GM12878 (cell line): Measurements from ENCODE around the gene CHAMP1. TPM values are rescaled to one million over a fixed set of nuclear protein-coding genes. Genes with fewer than 3 reads are reported as not detected.
A peak's percentile ranks its signal among the peaks of the same experiment; 100 is the strongest.

Experiments
- ATAC-seq: fragments of 200-7000 bp; cut with Tn5 transposase; 3 replicates; pipeline ENCODE4 v1.9.1; 2020; ENCODE audit warnings: mild to moderate bottlenecking, moderate library complexity
- BruUV-seq: library from RNA; stranded (reverse); fragments of 400-500 nt; replicated peaks from 2 replicates; lab custom pipeline; 2021; lab: Mats Ljungman, UMichigan
- CTCF ChIA-PET: fragments of 300-600 bp; sonication (Branson Sonifier 250); formaldehyde crosslinking; extraction: SDS; loops from one replicate; lab custom pipeline; 2021; ENCODE audit warnings: inconsistent platforms; lab: Yijun Ruan, JAX
- POLR2A ChIA-PET: fragments of 350-600 bp; formaldehyde crosslinking; extraction: SDS; loops from one replicate; lab custom pipeline; 2021; ENCODE audit warnings: inconsistent platforms; lab: Charles Lee
- RAD21 ChIA-PET: fragments of 300-600 bp; sonication (Branson Sonifier 250); formaldehyde crosslinking; loops from one replicate; lab custom pipeline; 2023; ENCODE audit warnings: antibody characterized with exemption; ENCODE audit not compliant: unreplicated experiment; lab: Charles Lee
- SMC1A ChIA-PET: fragments of 300-600 bp; sonication (Branson Sonifier 250); formaldehyde crosslinking; loops from one replicate; lab custom pipeline; 2023; ENCODE audit not compliant: unreplicated experiment, uncharacterized antibody; lab: Charles Lee
- DNase-seq: peaks from one replicate; pipeline ENCODE4 v3.0.0-alpha.2; 2011; ENCODE audit warnings: low read depth, low spot score
- FAIRE-seq: peaks from 3 replicates; lab custom pipeline; 2011; peaks lifted over from hg19 to GRCh38; lab: Jason Lieb, UNC
- H2AFZ ChIP-seq: 2 replicates; pipeline ENCODE4 v1.6.0; 2011; ENCODE audit warnings: low read depth, low read length, control low read depth; ENCODE audit not compliant: control insufficient read depth
- H3K27ac ChIP-seq: 2 replicates; pipeline ENCODE4 v1.5.1; 2011; ENCODE audit warnings: control low read depth; ENCODE audit not compliant: control insufficient read depth, insufficient read depth
- H3K27me3 ChIP-seq, 2 experiments: replicated peaks in 1 of 2; 2 replicates each; pipeline versions ENCODE4 v1.6.0 to v1.6.1; 2011; ENCODE audit warnings: low read length in 1 of 2; ENCODE audit not compliant: control insufficient read depth in 2 of 2, insufficient read depth in 2 of 2
- H3K36me3 ChIP-seq, 2 experiments: 2 replicates each; pipeline ENCODE4 v1.5.1; 2011; ENCODE audit warnings: low read length in 1 of 2; ENCODE audit not compliant: control insufficient read depth in 2 of 2, insufficient read depth in 2 of 2
- H3K4me1 ChIP-seq: 2 replicates; pipeline ENCODE4 v1.6.1; 2011; ENCODE audit warnings: mild to moderate bottlenecking, low read length, moderate library complexity, mixed read lengths; ENCODE audit not compliant: control insufficient read depth, insufficient read depth
- H3K4me2 ChIP-seq: 2 replicates; pipeline ENCODE4 v1.6.0; 2011; ENCODE audit warnings: control low read depth; ENCODE audit not compliant: control insufficient read depth, insufficient read depth
- H3K4me3 ChIP-seq: fragments of 200-600 bp; sonication (generic); 2 replicates; pipeline ENCODE4 v1.5.1; 2016
- H3K79me2 ChIP-seq: 2 replicates; pipeline ENCODE4 v1.6.0; 2011; ENCODE audit warnings: low read length; ENCODE audit not compliant: control insufficient read depth, insufficient read depth
- H3K9ac ChIP-seq: 2 replicates; pipeline ENCODE4 v1.8.0; 2011; ENCODE audit warnings: low read length, control low read depth, mixed read lengths; ENCODE audit not compliant: control insufficient read depth, insufficient read depth
- H3K9me3 ChIP-seq: replicated peaks from 3 replicates; pipeline ENCODE4 v1.5.1; 2011; ENCODE audit warnings: mild to moderate bottlenecking, low read length; ENCODE audit not compliant: control insufficient read depth, insufficient read depth
- H4K20me1 ChIP-seq: 2 replicates; pipeline ENCODE4 v1.6.0; 2011; ENCODE audit not compliant: control insufficient read depth, insufficient read depth
- CHD1 ChIP-seq: IDR thresholded peaks from 2 replicates; pipeline ENCODE4 v1.6.1; 2012; ENCODE audit warnings: low read depth, low read length, improper control_type of control experiment
- EP300 ChIP-seq, 2 experiments: fragments of 150-350 bp in 1 of 2; IDR thresholded peaks; 2 replicates each; pipeline ENCODE4 v1.6.1; 2011 to 2012; ENCODE audit warnings: low read depth in 2 of 2, low read length in 2 of 2, borderline replicate concordance in 1 of 2, improper control_type of control experiment in 1 of 2, inconsistent platforms in 1 of 2; ENCODE audit not compliant: control insufficient read depth in 1 of 2
- FOXM1 ChIP-seq: IDR thresholded peaks from 2 replicates; pipeline ENCODE4 v1.6.1; 2012; ENCODE audit warnings: low read depth, mild to moderate bottlenecking, inconsistent platforms, low read length, moderate library complexity
- JUNB ChIP-seq: IDR thresholded peaks from 2 replicates; pipeline ENCODE4 v1.6.1; 2016; ENCODE audit warnings: antibody characterized with exemption, mild to moderate bottlenecking
- SIX5 ChIP-seq: IDR thresholded peaks from 2 replicates; pipeline ENCODE4 v1.6.1; 2011; ENCODE audit warnings: mild to moderate bottlenecking, low read depth, low read length, moderate library complexity; ENCODE audit not compliant: severe bottlenecking
- SMC3 ChIP-seq: IDR thresholded peaks from 2 replicates; pipeline ENCODE4 v1.6.1; 2011; ENCODE audit warnings: low read length, improper control_type of control experiment, borderline replicate concordance
- SPI1 ChIP-seq: IDR thresholded peaks from 2 replicates; pipeline ENCODE4 v1.6.1; 2011; ENCODE audit warnings: low read depth, mild to moderate bottlenecking, low read length, moderate library complexity, borderline replicate concordance; ENCODE audit not compliant: insufficient read depth
- ZNF217 ChIP-seq: fragments of 450-650 bp; IDR thresholded peaks from 2 replicates; pipeline ENCODE4 v1.6.1; 2017; ENCODE audit warnings: antibody characterized with exemption, mild to moderate bottlenecking
- WGBS: methylation state at CpG from one replicate; pipeline ENCODE4 v1.1.6; 2016; ENCODE audit warnings: low lambda C conversion rate; ENCODE audit not compliant: insufficient replicate concordance, insufficient coverage; ENCODE audit errors: missing lambda C conversion rate; 5-methylcytosine and 5-hydroxymethylcytosine counted together
- in situ Hi-C: fragments of 300-500 bp; cut with MboI; formaldehyde crosslinking; loops from 9 replicates; pipeline ENCODE4 v1.14.3; 2018; ENCODE audit warnings: mixed read lengths
- intact Hi-C: fragments of 100-400 bp; cut with micrococcal nuclease; formaldehyde crosslinking; loops from one replicate; pipeline ENCODE4 v1.14.2; 2022; ENCODE audit not compliant: unreplicated experiment
- polyA plus RNA-seq, 11 experiments: library from polyadenylated mRNA; depleted of rRNA in 4 of 11; unstranded in 6 of 11; stranded (reverse) in 5 of 11; fragments of >200 nt; fragmentation: Nextera tagmentation in 4 of 11; fragmentation: Illumina TruSeq in 1 of 11; extraction: Ambion mirVana in 4 of 11; extraction: Trizol in 1 of 11; gene quantifications; 1 replicate in 1 of 11; 2 replicates in 10 of 11; pipeline versions ENCODE4 v1.2.1 to v1.2.3, GENCODE V29; 2011 to 2016; ENCODE audit warnings: inconsistent platforms in 2 of 11, missing spikeins in 2 of 11, low read depth in 1 of 11
- total RNA-seq, 4 experiments: library from RNA; depleted of rRNA in 3 of 4; stranded (reverse); fragments of >200 nt in 3 of 4; fragmentation: Illumina TruSeq in 1 of 4; extraction: Trizol in 1 of 4; gene quantifications; 2 replicates each; pipeline versions ENCODE4 v1.2.1 to v1.2.3, GENCODE V29; 2013 to 2021
- TF ChIP-seq, protein P1 (sequence below): IDR thresholded peaks from 2 replicates; pipeline ENCODE4 v1.6.1; 2012; ENCODE audit warnings: low read depth, low read length, improper control_type of control experiment

CHAMP1 gene
- total and polyA plus RNA-seq, 10 of the 15 experiments (the other 5 are each of a cell fraction or from before 2014, with no cell fraction given), result 1.1 to 54.8 (median 23.9) TPM

DNA sequence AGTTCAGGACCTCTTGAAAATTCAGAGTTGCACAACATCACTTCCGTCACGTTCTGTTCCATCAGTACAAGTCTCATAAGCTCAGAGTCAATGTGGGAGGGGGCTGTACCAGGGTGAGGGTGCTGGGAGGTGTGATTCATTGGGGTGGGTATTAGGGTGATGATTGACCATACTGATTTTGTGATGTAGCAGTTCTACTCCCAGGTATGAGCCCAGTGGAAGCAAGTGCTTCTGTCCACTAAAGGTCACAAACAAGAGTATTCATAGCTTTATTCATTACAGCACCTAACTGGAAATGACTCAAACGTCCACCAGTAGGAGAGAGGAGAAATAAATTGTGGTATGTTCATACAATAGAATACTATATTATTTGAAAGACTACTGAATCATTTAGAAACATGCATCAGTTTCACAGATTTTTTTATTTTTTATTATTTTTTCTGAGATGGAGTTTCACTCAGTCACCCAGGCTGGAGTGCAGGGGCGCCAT is 45.0 kb upstream of the CHAMP1 start:
- FAIRE-seq, result no peak

DNA sequence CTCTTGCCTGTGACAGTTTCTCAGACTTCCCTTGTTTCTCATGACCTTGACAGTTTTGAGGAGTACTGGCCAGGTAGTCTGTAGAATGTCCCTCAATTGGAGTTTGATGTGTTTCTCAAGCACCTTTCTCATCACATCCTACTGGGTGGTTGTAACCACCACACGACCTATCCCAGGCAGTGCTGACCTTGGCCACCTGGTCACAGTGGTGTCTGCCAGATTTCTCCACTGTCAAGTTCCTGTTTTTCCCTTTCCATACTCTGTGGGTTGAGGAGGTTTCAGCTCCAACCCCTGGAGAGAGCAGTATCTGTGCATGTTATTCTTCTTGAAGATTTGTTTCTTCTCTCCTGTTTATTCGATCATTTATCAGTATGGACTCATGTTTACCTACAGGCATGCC is 41.3 kb upstream of the CHAMP1 start:
- RAD21 ChIA-PET, result no interaction called here

More for the DNA sequence above, 45.0 kb upstream of the CHAMP1 start:
- RAD21 ChIA-PET, result no interaction called here
- CTCF ChIA-PET, result no interaction called here
- DNase-seq, result no peak
- Histone ChIP-seq H3K4me1 (peaks cover 5% of the 10 kb centered on the region; the same call in 1 of the 2 replicates), H3K79me2 (no peaks in the 10 kb centered on the region), H2AFZ (no peak overlapping the region), H3K36me3 (peaks cover 5 to 18% of the 10 kb centered on the region in 2 experiments; a peak in 3 of 4 replicates), H3K9ac (no peak overlapping the region), H3K27ac (no peak overlapping the region), H4K20me1 (no peaks in the 10 kb centered on the region), H3K27me3 (no peaks in the 10 kb centered on the region), H3K4me3 (no peak overlapping the region), H3K4me2 (no peak overlapping the region), H3K9me3 (peaks cover 7% of the 10 kb centered on the region; the same call in 2 of the 3 replicates)
- no peak for TF ChIP-seq ZNF217
- 0 out of 2 replicates have a peak, but pooled peaks have one; percentile 32 for TF ChIP-seq JUNB
- in situ Hi-C loops (no loop called here), intact Hi-C loops (no loop called here)
- POLR2A ChIA-PET, result interaction anchor here (0.6 to 1.3 kb wide), 2 partner anchors 10 to 67 kb away, joined by 4 read pairs; no protein-coding TSS in a partner anchor
- BruUV-seq, result no TSS peak
- SMC1A ChIA-PET, result no interaction called here
- WGBS, result 73% methylated on average over 4 of the region's 4 CpGs
- ATAC-seq, result peak; percentile 47

More for the DNA sequence above, 41.3 kb upstream of the CHAMP1 start:
- in situ Hi-C loops, result no loop called here
- Histone ChIP-seq H3K36me3 (peaks cover under 1 to 8% of the 10 kb centered on the region in 2 experiments; a peak in 3 of 4 replicates), H3K9me3 (peaks cover 3% of the 10 kb centered on the region; the same call in 2 of the 3 replicates), H3K27me3 (no peaks in the 10 kb centered on the region), H4K20me1 (no peaks in the 10 kb centered on the region), H3K4me1 (peaks cover 3% of the 10 kb centered on the region; the same call in 1 of the 2 replicates), H3K9ac (no peak overlapping the region), H3K79me2 (no peaks in the 10 kb centered on the region), H3K4me3 (no peak overlapping the region), H3K27ac (no peak overlapping the region), H3K4me2 (no peak overlapping the region), H2AFZ (no peak overlapping the region)
- ChIA-PET SMC1A (no interaction called here), POLR2A (interaction anchor here (0.5 kb wide), 1 partner anchor 21 kb away, joined by 4 read pairs; no protein-coding TSS in a partner anchor), CTCF (no interaction called here)
- intact Hi-C loops, result no loop called here
- 61% methylated on average over 2 of the region's 2 CpGs for WGBS
- no TSS peak for BruUV-seq
- no peak for TF ChIP-seq SMC3
- TF ChIP-seq SPI1, result no peak
- no peak for TF ChIP-seq EP300 (IDR thresholded peaks at IDR 0.05; ENCODE audit: borderline replicate concordance in 1 of 2, control insufficient read depth in 1 of 2, low read depth in 2 of 2, low read length in 2 of 2)
- no peak for TF ChIP-seq FOXM1
- TF ChIP-seq, protein P1, sequence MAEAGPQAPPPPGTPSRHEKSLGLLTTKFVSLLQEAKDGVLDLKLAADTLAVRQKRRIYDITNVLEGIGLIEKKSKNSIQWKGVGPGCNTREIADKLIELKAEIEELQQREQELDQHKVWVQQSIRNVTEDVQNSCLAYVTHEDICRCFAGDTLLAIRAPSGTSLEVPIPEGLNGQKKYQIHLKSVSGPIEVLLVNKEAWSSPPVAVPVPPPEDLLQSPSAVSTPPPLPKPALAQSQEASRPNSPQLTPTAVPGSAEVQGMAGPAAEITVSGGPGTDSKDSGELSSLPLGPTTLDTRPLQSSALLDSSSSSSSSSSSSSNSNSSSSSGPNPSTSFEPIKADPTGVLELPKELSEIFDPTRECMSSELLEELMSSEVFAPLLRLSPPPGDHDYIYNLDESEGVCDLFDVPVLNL, result no peak
- TF ChIP-seq SIX5, result no peak
- no peak for TF ChIP-seq CHD1
- no peak for ATAC-seq
- DNase-seq, result no peak
- no peak for FAIRE-seq
